Central memory CD8-positive, alpha-beta T cell (primary cell): ENCODE results near the gene SLIT3.
"Not testable (repeated sequence)": the region's sequence is repeated elsewhere in the genome, so short reads cannot be mapped to it uniquely, and the experiment has no call there.

Source experiments
- ATAC-seq: fragments of 150-1000 bp; cut with Tn5 transposase; replicated peaks from 2 replicates; pipeline ENCODE4 v1.10.0; 2022; ENCODE audit warnings: mild to moderate bottlenecking, moderate FRiP score, moderate number of reproducible peaks; ENCODE audit not compliant: poor library complexity, severe bottlenecking; ENCODE audit errors: extremely low read depth
- DNase-seq, 2 donors: peaks; one replicate each; pipeline ENCODE4 v3.0.0; 2021; ENCODE audit warnings: low spot score in 2 of 2
- H3K27ac Mint-ChIP-seq: one replicate; pipeline ENCODE4 v1.8.0; 2022; ENCODE audit warnings: low read depth, mild to moderate bottlenecking, moderate library complexity, mixed read lengths
- H3K27me3 Mint-ChIP-seq: one replicate; pipeline ENCODE4 v1.8.0; 2022; ENCODE audit warnings: mixed read lengths
- H3K36me3 Mint-ChIP-seq: one replicate; pipeline ENCODE4 v1.8.0; 2022; ENCODE audit warnings: mild to moderate bottlenecking, moderate library complexity, mixed read lengths; ENCODE audit not compliant: insufficient read depth
- H3K4me1 Mint-ChIP-seq: one replicate; pipeline ENCODE4 v1.8.0; 2022; ENCODE audit warnings: mixed read lengths
- H3K4me3 Mint-ChIP-seq: one replicate; pipeline ENCODE4 v1.8.0; 2022; ENCODE audit warnings: mild to moderate bottlenecking, moderate library complexity, mixed read lengths
- H3K9me3 Mint-ChIP-seq: one replicate; pipeline ENCODE4 v1.8.0; 2022; ENCODE audit warnings: mixed read lengths

The SLIT3 gene

GRCh38 chr5:169114466-169115065, 186.4 kb downstream of the SLIT3 start:
- Mint-ChIP-seq H3K36me3 (no peaks in the 10 kb centered on the region), H3K4me1 (no peaks in the 10 kb centered on the region), H3K9me3 (no peaks in the 10 kb centered on the region), H3K4me3 (no peak overlapping the region), H3K27me3 (peaks cover 10% of the 10 kb centered on the region), H3K27ac (no peak overlapping the region)
- no peak for DNase-seq
- ATAC-seq: no peak

DNA sequence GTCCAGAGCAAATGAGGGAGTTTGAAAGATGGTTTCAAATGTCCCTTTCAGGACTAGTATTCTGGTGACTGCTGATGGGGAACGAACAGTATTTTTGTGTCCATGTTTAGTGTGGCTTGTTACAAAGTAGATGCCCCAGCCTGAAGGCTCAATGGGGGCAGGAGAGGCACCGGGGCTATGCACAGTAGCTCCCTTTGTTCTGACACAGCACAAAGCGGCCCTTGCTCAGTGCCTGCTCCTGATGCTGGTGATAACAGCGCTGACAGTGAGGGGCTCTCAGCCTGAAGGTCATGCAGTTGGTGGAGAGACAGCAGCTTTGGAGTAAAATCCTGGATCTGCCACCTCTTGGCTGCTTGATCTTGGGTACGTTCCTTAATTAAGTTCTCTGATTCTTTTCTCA, 188.9 kb downstream of the SLIT3 start:
- no peak overlapping the region for H3K27ac Mint-ChIP-seq
- peaks cover 10% of the 10 kb centered on the region for H3K27me3 Mint-ChIP-seq
- ATAC-seq (no peak), DNase-seq (no peak)
- no peak overlapping the region for H3K4me3 Mint-ChIP-seq
- H3K9me3 Mint-ChIP-seq: no peaks in the 10 kb centered on the region
- no peaks in the 10 kb centered on the region for H3K4me1 Mint-ChIP-seq
- no peaks in the 10 kb centered on the region for H3K36me3 Mint-ChIP-seq

DNA sequence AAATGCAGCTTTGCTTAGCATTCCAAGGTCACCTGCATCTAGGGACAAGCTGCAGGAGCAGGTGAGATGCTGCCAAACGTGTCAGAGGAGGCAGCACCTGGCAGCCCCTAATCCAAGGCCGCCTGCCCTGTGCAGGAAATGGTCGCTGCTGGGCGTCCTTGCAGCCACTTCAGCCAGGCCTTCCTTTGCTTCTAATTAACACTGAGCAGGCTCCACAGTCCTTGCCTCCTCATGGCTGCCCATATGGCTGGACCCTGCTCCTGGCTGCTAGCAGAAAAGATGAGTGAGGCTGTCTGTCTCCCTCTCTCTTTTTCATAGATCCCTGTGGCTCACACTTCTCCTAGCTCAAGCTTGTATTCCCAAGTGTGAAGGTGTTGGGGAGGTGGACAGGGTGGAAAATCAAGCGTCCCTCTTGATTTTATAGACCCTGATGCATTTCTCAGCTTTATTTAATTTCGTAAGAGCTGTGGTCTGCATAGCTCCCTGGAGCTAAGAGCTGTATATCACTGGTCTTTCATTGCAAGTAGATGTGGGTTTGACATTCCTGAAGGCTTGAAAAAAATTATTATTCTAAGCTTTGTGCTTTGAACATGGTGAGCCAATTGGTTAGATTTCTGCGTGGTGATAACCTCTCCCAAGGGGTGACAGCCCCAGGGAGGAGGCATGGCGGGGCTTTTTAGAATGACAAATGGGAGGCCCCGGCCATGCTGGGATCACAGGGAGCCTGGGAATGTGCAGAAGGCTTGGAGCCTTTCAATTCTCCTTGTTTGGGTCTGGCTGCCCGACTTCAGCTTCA, 193.8 kb downstream of the SLIT3 start:
- ATAC-seq (no peak), DNase-seq (no peak)
- Mint-ChIP-seq H3K9me3 (no peaks in the 10 kb centered on the region), H3K27me3 (no peaks in the 10 kb centered on the region), H3K4me1 (no peaks in the 10 kb centered on the region), H3K36me3 (no peaks in the 10 kb centered on the region), H3K27ac (no peak overlapping the region), H3K4me3 (no peak overlapping the region)

- H3K9me3 Mint-ChIP-seq, H3K27me3 Mint-ChIP-seq, H3K36me3 Mint-ChIP-seq, H3K4me1 Mint-ChIP-seq, H3K27ac Mint-ChIP-seq, H3K4me3 Mint-ChIP-seq, DNase-seq, ATAC-seq: not testable (repeated sequence)
Measured at GRCh38 chr5:169105582-169105981, 195.4 kb downstream of the SLIT3 start.

DNA sequence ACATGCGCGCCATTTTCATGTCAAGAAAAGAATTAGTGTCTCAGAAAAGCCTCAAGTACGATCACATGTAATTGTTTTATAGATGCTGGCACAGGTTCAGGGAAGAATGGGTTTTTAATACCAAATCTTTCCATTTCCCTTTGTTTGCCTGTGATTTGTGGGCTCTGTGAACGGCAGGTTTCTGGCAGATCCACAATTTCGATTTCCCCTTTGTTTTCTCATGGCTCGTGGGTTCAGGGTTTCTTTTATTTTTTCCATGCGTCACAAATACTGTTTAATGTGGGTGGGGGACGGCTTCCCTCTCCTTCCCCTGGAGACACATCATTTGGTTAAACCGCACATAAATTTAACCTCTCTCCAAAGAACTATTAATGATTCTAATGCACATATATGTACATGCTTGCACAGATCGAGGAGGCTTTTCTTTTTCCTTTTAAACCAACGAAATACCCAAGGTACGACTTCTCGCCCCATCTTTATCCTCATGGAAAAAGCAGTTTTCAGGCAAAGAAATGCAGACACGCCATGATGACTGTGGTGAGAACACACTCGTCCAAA, 195.9 kb downstream of the SLIT3 start:
- DNase-seq (no peak), ATAC-seq (no peak)
- no peaks in the 10 kb centered on the region for H3K4me1 Mint-ChIP-seq
- H3K27ac Mint-ChIP-seq: no peak overlapping the region
- no peaks in the 10 kb centered on the region for H3K36me3 Mint-ChIP-seq
- no peaks in the 10 kb centered on the region for H3K27me3 Mint-ChIP-seq
- H3K9me3 Mint-ChIP-seq: no peaks in the 10 kb centered on the region
- H3K4me3 Mint-ChIP-seq: no peak overlapping the region

DNA sequence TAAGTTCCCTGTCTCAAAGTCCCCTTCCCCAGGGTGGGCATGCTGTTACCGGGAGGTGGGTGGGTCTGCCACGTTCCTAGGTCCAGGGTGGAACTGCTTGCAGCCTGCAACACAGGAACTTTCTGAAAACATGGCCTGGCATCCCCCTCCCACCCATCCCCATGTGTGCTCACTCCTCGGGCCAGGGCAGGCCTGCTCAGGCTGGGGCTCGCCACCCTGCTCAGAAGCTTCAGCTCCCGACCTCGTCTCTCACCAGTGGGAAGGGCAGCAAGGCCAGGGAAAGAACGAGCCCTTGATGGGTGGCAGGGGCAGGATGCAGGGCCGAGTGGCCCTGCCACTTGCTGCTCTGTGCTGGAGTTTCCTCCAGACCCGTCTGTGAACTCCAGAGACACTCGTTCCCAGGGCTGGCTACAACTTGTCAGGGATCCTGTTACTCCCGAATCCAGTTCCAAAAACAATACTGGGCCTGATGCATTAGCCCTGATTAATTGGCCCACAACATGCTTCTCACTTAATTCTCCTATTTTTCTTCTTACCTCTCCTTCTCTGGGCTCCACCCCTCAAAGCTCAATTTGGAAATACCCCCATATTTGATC, 197.3 kb downstream of the SLIT3 start:
- ATAC-seq (no peak), DNase-seq (no peak)
- Mint-ChIP-seq H3K27ac (no peak overlapping the region), H3K4me1 (no peaks in the 10 kb centered on the region), H3K4me3 (no peak overlapping the region), H3K36me3 (no peaks in the 10 kb centered on the region), H3K27me3 (no peaks in the 10 kb centered on the region), H3K9me3 (no peaks in the 10 kb centered on the region)

- ATAC-seq: no peak
- no peaks in the 10 kb centered on the region for H3K9me3 Mint-ChIP-seq
- H3K4me1 Mint-ChIP-seq: no peaks in the 10 kb centered on the region
- DNase-seq: no peak
- no peak overlapping the region for H3K4me3 Mint-ChIP-seq
- H3K36me3 Mint-ChIP-seq: no peaks in the 10 kb centered on the region
- no peak overlapping the region for H3K27ac Mint-ChIP-seq
- no peaks in the 10 kb centered on the region for H3K27me3 Mint-ChIP-seq
Measured at GRCh38 chr5:169101966-169102365, 199.0 kb downstream of the SLIT3 start.

DNA sequence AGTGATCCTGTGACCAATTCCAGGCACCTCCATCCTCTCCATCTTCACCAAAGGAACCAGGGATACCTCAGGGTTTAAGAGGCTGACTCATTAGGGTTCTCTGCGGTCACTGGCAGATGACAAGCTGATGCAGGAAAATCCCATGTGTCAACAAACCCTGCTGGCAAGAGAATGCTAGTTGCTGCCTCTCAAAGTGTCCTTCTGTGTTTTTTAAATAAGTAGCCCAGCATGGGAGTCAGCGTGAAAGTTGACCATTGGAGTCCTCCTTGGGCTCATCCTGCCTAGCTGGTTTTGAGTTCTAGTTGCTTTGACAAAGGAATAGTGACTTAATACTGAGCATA, 200.2 kb downstream of the SLIT3 start:
- H3K4me3 Mint-ChIP-seq: no peak overlapping the region
- no peaks in the 10 kb centered on the region for H3K36me3 Mint-ChIP-seq
- no peaks in the 10 kb centered on the region for H3K27me3 Mint-ChIP-seq
- no peak overlapping the region for H3K27ac Mint-ChIP-seq
- no peak for ATAC-seq
- H3K4me1 Mint-ChIP-seq: no peaks in the 10 kb centered on the region
- no peak for DNase-seq
- H3K9me3 Mint-ChIP-seq: no peaks in the 10 kb centered on the region

DNA sequence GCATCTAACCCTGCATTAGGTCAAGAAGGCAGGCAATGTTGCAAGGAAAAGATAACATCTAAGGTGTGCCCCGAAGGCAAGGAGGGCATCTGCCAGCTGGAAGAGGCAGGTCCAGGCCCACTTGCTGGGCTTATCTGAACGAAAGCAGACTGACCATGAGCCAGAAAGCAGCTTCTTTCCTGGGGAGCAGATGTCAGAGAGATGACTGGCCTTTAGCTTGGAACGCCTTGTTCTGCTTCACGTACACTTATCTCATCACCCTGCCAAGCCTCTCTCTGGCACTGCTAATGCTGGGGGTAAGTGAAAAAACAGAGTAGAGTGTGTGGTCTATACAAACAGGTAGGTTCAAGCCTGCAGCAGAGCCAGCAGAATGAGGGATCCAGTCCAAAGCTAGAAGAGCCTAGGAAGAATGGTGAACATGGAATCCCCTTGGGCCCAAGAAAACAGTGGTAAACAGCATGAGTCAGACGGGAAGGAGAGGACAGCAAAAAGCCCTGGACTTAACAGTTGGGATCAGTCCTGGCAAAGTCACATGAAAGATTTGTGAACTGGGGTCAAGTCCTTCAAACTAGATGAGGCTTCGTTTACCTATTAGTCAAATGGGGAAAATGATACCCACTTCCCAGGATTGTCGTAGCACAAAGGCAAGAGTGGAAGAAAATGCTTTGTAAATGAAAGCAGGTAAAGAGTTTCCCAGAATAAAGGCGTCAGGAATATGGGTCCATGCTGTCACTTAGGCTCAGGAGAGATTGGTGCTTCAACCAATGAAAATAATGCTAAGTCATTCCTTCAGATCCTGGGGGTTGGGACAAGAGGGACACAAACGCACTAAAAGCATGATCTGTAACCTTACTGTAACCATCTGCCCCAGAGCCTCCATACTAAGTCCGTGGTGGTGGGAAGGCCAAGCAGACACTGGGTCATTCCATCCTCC, 200.9 kb downstream of the SLIT3 start:
- ATAC-seq (no peak), DNase-seq (no peak)
- H3K36me3 Mint-ChIP-seq: no peaks in the 10 kb centered on the region
- no peak overlapping the region for H3K27ac Mint-ChIP-seq
- H3K27me3 Mint-ChIP-seq: no peaks in the 10 kb centered on the region
- H3K4me3 Mint-ChIP-seq: no peak overlapping the region
- H3K4me1 Mint-ChIP-seq: no peaks in the 10 kb centered on the region
- H3K9me3 Mint-ChIP-seq: no peaks in the 10 kb centered on the region

GRCh38 chr5:169098331-169099121, 202.4 kb downstream of the SLIT3 start:
- Mint-ChIP-seq H3K9me3 (no peaks in the 10 kb centered on the region), H3K27me3 (no peaks in the 10 kb centered on the region), H3K27ac (no peak overlapping the region), H3K4me1 (no peaks in the 10 kb centered on the region), H3K4me3 (no peak overlapping the region), H3K36me3 (no peaks in the 10 kb centered on the region)
- no peak for DNase-seq
- ATAC-seq: no peak

GRCh38 chr5:169097374-169098326, 203.3 kb downstream of the SLIT3 start:
- Mint-ChIP-seq H3K9me3 (no peaks in the 10 kb centered on the region), H3K4me1 (no peaks in the 10 kb centered on the region), H3K27ac (no peak overlapping the region), H3K36me3 (no peaks in the 10 kb centered on the region), H3K27me3 (no peaks in the 10 kb centered on the region), H3K4me3 (no peak overlapping the region)
- DNase-seq (no peak), ATAC-seq (no peak)
